GM19035 (cell line): ENCODE results near the gene GGT7.
"Not testable (repeated sequence)": the region's sequence is repeated elsewhere in the genome, so short reads cannot be mapped to it uniquely, and the experiment has no call there.

Experiments
- ATAC-seq: cut with Tn5 transposase; IDR thresholded peaks from one replicate; pipeline ENCODE4 v1.9.1; 2021; ENCODE audit not compliant: unreplicated experiment

The GGT7 gene

GRCh38 chr20:34883087-34883688, 10.5 kb upstream of the GGT7 start:
- no peak for ATAC-seq

- no peak for ATAC-seq
Measured at GRCh38 chr20:34881689-34882088, 9.0 kb upstream of the GGT7 start.

DNA sequence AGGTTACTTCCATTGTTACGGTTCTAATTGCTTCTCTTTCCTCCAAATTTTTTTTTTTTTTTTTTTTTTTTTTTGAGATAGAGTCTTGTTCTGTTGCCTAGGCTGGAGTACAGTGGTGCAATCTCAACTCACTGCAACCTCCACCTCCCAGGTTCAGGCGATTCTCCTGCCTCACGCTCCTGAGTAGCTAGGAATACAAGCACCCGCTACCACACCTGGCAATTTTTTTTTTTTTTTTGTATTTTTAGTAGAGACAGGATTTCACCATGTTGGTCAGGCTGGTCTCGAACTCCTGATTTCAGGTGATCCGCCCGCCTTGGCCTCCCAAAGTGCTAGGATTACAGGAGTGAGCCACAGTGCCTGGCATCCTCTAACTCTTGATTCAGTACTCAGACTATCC, 8.3 kb upstream of the GGT7 start:
- ATAC-seq, result not testable (repeated sequence)

GRCh38 chr20:34880215-34880850, 7.7 kb upstream of the GGT7 start:
- ATAC-seq, result no peak

- ATAC-seq, result peak; percentile 35
Measured at GRCh38 chr20:34876406-34877282, 4.0 kb upstream of the GGT7 start, which contains the start of gene ACSS2. ACSS2 (plus strand) TSS chr20:34876612; CDS start chr20:34876646, 34 bp downstream.

DNA sequence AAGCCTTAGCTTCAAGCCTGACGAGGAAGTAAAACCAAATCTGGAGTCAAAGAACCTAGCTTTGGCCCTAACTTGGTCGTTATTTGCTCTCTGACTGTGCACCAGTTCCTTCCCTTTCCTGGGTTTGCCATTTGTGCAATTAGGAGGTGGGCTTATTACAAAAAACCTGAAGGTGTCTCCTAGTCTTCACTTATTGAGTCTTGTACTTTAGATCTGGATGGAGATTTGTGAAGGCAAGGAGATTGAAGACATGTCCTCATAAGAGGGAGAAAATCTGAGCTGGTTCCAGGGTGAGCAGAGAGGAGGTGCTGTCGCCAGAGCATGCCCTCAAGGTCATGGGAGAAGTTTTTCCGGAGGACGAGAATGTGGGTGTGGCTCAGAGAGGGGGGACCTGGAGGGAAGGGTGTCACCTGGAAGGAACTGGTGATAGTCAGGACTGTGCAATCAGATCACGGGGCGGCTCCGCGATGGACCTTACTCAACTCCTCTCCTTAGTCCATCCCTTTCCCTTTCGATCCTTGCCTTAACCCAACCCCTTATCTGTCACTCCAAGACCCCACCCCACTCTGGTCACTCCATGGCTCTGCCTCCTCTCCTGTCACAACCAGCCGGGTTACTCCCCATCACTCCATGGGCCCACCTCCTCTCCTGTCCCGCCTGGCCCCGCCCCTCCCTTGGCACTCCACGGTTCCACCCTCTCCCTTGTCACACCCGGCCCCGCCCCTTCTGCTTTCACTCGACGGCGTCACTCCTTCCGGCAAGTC, 3.2 kb upstream of the GGT7 start:
- peak; percentile 59 for ATAC-seq

- ATAC-seq, result no peak
Measured at GRCh38 chr20:34874094-34874654, 1.5 kb upstream of the GGT7 start.

- ATAC-seq, result no peak
Measured at GRCh38 chr20:34873583-34874093, 982 bp upstream of the GGT7 start.

DNA sequence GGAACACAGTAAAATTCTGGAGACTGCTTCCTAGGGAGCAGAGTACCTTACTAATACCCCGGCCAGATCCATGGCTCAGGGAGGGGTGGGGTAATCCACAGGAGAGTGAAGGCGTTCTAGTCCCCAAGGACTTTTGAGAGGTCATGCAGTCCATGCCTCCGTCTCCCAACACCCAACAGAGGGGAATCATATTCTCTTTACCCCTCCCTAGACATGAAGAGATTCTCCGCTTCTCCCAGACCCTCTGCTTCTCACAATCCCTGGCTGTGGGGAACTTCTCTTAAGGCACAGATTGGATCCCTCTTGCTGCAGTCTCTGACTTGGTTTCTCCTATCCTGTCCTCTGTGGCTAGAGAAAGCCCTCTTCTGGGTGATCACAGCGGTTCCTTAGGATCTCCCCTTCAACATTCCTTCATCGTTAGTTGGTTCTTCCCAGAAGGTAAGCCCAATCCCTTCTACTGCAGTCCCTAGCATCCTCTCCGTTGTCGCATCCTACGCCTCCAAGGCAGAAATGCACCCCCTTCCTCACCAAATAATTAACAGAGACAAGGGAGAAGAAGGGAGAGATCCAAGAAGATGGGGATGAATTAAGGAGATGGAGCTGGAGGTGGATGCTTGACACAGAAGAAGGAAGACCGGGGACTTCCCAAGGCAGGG, 562 bp downstream of the GGT7 start:
- ATAC-seq, result no peak

- no peak for ATAC-seq
Measured at GRCh38 chr20:34871320-34871926, 1.2 kb downstream of the GGT7 start.

GRCh38 chr20:34864216-34864615, 8.4 kb downstream of the GGT7 start:
- no peak for ATAC-seq

GRCh38 chr20:34863421-34863965, 9.2 kb downstream of the GGT7 start:
- no peak for ATAC-seq

DNA sequence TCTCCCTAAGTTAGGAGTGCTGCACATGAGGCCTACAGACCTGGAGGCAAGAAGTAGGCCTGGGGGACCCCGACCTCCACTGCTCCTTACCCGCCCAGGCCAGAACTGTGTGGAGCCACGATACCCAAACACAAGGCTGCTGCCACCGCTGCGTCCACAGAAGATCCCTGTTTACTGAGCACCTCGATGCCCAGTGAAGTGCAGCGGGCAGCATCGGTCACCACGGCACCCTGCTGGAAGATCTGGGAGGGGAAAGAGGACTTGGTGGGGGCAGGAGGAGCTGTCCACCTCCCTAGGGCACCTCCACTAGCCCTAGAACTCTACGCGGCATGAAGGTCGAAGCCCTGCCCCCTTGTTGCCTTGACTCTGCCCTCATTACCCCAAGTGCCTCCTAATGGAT, 9.9 kb downstream of the GGT7 start:
- ATAC-seq, result no peak

DNA sequence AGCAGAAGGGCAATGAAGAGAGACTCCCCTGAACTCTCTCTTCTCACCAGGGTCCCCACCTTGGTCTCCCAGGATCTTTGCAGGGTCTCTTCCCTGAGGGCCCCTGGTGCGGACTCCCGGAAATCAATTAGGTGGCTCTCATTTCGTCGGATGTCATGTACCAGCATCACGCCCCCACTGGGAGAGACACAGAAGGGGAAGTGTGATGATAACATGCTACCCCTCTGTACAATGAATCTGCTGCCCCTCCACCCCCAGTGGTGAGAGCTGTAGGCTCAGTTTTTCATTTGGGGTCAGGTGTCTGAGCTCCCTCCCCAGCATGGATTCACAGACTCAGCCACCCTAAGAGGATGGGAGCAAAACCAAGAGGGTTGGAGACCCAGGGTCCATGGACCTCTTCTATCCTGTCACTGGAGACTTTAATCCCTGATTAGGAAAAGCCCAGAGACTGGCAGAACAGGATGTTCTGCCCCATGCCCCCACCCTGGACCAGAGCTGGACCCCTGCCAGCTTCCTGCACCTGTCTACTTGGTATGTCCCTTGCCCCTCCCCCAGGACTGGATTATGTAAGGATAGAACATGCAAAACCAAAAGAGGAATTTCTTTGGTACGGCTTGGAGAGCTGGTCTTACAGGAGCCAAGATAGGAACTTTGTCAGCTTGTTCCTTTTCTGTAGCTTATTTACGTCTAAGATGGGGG, 11.1 kb downstream of the GGT7 start:
- no peak for ATAC-seq

DNA sequence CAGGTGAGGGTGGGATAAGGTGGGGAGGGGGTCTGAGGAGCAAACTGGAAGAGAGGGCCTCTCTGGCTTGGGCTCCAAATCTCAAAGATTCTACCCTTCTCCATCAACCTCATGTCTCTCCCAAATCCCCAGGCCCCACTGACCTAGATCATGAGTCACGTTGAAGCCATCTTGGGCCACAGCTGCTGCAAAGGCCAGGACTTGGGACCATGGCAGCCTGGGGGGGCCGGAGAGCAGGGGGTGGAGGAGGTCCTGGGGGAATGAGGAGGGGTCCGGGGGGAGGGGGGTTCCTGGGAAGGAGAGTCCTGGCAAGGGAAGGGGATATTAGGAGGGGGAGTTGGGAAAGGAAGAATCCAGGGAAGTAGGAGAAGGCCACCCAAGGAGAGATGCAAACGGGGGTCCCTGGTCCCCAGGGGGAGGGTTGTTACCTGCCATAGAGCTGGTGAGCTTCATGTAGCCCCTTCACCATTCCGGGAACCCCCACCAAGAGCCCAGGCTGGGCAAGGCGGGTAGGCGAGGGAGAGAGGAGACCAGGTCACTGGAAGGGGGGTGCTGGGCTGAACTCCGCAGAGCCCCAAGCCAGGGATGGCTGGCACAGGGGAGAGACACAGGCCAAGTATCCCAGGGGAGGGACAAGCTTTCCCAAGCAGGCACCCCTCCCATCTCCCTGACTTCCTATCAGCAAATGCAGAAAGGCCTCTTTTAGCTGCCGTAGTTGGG, 12.7 kb downstream of the GGT7 start:
- no peak for ATAC-seq

- no peak for ATAC-seq
Measured at GRCh38 chr20:34859367-34859766, 13.3 kb downstream of the GGT7 start.

GRCh38 chr20:34852298-34852697, 20.4 kb downstream of the GGT7 start:
- ATAC-seq, result no peak

DNA sequence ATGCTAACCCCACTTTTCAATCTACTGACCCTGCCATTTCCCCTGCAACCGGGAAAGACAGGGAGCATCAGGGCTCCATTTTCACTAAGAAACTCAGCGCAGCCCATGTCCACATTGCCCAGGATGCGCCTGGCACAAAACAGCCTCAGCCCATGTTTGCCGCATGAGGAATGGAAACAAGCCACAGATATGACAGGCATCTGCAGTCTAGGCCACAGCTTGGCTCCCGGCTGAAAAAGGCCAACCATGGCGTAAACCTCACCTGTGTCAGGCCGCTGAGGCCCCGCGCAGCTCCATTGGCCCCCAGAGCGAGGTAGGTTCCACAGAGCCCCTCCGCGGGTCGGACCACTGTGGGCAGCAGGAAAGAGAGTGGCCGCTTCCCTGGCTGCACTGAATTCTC, 21.7 kb downstream of the GGT7 start:
- ATAC-seq, result no peak
